HFFc6 (cell line): ENCODE measurements around the gene EIF3M. TPM values are rescaled to one million over a fixed set of nuclear protein-coding genes. Genes with fewer than 3 reads are reported as not detected.

ENCODE experiments used
- DNase-seq: peaks from one replicate; pipeline ENCODE4 v3.0.0-alpha.2; 2018
- H3K27ac Mint-ChIP-seq: 2 replicates; pipeline ENCODE4 v1.8.0; 2020; ENCODE audit warnings: mild to moderate bottlenecking, mixed read lengths
- H3K27me3 Mint-ChIP-seq: 2 replicates; pipeline ENCODE4 v1.8.0; 2021; ENCODE audit warnings: mild to moderate bottlenecking, moderate library complexity, mixed read lengths; ENCODE audit not compliant: insufficient read depth
- H3K36me3 Mint-ChIP-seq: 2 replicates; pipeline ENCODE4 v1.8.0; 2021; ENCODE audit warnings: low read depth, mixed read lengths
- H3K4me1 Mint-ChIP-seq: 2 replicates; pipeline ENCODE4 v1.8.0; 2020; ENCODE audit warnings: low read depth, mixed read lengths
- H3K4me3 Mint-ChIP-seq: 2 replicates; pipeline ENCODE4 v1.8.0; 2020; ENCODE audit warnings: mild to moderate bottlenecking, moderate library complexity, mixed read lengths
- H3K9me3 Mint-ChIP-seq: 2 replicates; pipeline ENCODE4 v1.8.0; 2020; ENCODE audit warnings: mild to moderate bottlenecking, mixed read lengths
- total RNA-seq, 6 experiments: library from RNA; stranded (reverse); fragmentation: NEBNext Ultra II Directional; extraction: Animal tissue kit (Norgen Biotek cat#: 25700); gene quantifications; 2 replicates in 1 of 6; 3 replicates in 5 of 6; pipeline ENCODE4 v1.2.3, GENCODE V29; 2021
- TF ChIP-seq, protein P1 (sequence below): fragments of 200-600 bp; sonication (generic); IDR thresholded peaks from 2 replicates; pipeline ENCODE4 v1.5.0; 2021; ENCODE audit warnings: antibody characterized with exemption, mild to moderate bottlenecking

Gene EIF3M
- total RNA-seq, 6 experiments from 2014 or later = 250 to 290 (median 271) TPM

DNA sequence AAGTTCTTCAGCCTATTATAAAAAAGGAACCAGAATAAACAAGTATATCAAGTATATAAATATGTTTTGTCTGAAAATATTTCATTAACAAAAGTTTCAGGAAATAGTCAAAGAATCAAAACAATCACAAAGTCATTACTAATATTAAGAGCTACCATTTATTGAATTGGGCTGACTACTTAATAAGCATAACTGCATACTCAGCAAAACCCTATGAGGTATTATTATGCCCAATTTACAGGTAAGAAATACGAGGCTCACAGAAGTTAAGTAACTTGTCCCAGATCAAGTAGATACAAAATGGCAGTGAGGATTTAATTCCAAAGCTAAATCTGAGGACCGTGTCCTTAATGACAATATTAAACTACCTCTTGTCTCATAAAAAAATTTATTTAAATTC, 52.2 kb downstream of the EIF3M start:
- no peaks in the 10 kb centered on the region for H3K4me1 Mint-ChIP-seq
- no peak for DNase-seq
- peaks cover 6% of the 10 kb centered on the region for H3K27me3 Mint-ChIP-seq
- H3K4me3 Mint-ChIP-seq = no peak overlapping the region
- no peaks in the 10 kb centered on the region for H3K9me3 Mint-ChIP-seq
- no peak overlapping the region for H3K27ac Mint-ChIP-seq
- no peaks in the 10 kb centered on the region for H3K36me3 Mint-ChIP-seq
- TF ChIP-seq, protein P1, sequence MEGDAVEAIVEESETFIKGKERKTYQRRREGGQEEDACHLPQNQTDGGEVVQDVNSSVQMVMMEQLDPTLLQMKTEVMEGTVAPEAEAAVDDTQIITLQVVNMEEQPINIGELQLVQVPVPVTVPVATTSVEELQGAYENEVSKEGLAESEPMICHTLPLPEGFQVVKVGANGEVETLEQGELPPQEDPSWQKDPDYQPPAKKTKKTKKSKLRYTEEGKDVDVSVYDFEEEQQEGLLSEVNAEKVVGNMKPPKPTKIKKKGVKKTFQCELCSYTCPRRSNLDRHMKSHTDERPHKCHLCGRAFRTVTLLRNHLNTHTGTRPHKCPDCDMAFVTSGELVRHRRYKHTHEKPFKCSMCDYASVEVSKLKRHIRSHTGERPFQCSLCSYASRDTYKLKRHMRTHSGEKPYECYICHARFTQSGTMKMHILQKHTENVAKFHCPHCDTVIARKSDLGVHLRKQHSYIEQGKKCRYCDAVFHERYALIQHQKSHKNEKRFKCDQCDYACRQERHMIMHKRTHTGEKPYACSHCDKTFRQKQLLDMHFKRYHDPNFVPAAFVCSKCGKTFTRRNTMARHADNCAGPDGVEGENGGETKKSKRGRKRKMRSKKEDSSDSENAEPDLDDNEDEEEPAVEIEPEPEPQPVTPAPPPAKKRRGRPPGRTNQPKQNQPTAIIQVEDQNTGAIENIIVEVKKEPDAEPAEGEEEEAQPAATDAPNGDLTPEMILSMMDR = no peak

DNA sequence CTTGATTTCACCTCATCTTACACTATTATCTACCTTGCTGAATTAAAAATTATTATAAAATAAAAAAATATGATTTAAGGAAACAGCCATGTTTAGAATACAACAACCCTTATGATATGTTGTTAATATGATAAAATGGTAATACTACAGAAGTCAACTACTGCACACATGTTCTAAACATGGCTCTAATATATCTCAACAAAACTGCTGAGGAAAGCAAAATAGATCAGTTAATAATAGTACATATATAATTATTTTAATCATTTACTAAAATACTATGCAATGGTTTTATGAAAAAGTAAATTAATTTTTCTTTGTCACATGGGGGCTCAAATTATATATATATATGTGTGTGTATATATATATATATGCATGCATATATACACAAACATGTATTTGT, 57.7 kb downstream of the EIF3M start:
- TF ChIP-seq, protein P1 = no peak
- H3K4me3 Mint-ChIP-seq = no peak overlapping the region

DNA sequence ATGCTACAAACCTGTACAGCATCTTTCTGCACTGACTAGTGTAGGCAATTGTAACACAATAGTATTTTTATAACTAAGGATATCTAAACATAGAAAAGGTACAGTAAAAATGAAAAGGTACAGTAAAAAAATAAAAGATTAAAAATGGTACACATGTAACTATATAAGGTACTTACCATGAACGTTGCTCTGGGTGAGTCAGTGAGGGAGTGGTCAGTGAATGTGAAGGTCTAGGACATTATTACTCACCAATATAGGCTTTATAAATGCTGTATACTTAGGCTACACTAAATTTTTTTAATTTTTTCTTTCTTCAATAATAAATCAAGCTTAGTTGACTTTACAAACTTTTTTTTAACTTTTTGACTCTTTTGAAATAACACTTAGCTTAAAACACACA, 59.9 kb downstream of the EIF3M start:
- no peak for DNase-seq

More for the DNA sequence above, 57.7 kb downstream of the EIF3M start:
- Mint-ChIP-seq H3K27me3 (peaks cover 3% of the 10 kb centered on the region; the same call in 1 of the 2 replicates), H3K36me3 (no peaks in the 10 kb centered on the region), H3K27ac (no peak overlapping the region), H3K9me3 (no peaks in the 10 kb centered on the region), H3K4me1 (no peaks in the 10 kb centered on the region)
- no peak for DNase-seq

More for the DNA sequence above, 59.9 kb downstream of the EIF3M start:
- Mint-ChIP-seq H3K36me3 (no peaks in the 10 kb centered on the region), H3K4me1 (no peaks in the 10 kb centered on the region), H3K27me3 (peaks cover 4% of the 10 kb centered on the region), H3K27ac (no peak overlapping the region), H3K9me3 (no peaks in the 10 kb centered on the region), H3K4me3 (no peak overlapping the region)
- TF ChIP-seq, protein P1 = no peak

Other genes starting within 250 kb of the EIF3M start
- not detected for gene WT1, start 148.3 kb upstream of the EIF3M start, total RNA-seq
- not detected for gene CCDC73, start 210.8 kb downstream of the EIF3M start, total RNA-seq
- gene PRRG4, start 246.1 kb downstream of the EIF3M start, total RNA-seq = not detected